ENCODE measurements around the gene COL21A1. TPM values are rescaled to one million over a fixed set of nuclear protein-coding genes. Genes with fewer than 3 reads are reported as not detected.

The COL21A1 gene
- total RNA-seq, 1 donor from 2014 or later = 0.57 TPM

DNA sequence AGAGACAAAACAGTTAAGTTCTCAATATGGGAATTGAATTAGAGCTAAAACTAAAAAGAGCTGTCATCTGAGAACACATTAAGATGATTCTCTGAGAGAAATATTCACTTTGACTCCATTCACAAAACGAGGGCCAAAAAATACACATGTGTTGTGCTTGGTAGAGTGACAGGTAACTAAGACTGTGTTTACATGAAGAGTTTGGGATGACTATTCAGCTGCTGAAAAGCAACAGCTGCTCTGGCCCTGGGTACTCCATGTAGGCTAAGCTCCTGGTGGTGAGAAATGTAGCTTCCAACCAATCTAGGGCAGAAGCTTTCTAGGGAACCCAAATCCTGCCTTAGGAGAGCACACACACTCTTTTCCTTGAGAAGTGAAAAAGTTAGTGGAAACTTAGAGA lies 184.5 kb downstream of the COL21A1 start:
- no peak for DNase-seq (ENCODE audit: low read depth)
- no peaks in the 10 kb centered on the region for H3K36me3 Mint-ChIP-seq (ENCODE audit: low read depth, unreplicated experiment)
- H3K27ac Mint-ChIP-seq (ENCODE audit: unreplicated experiment) = no peak overlapping the region
- Histone ChIP-seq H3K4me1 (ENCODE audit: insufficient read depth, low read length) (no peaks in the 10 kb centered on the region), H3K4me3 (ENCODE audit: insufficient read depth, low read depth, low read length) (no peak overlapping the region), H4K20me1 (ENCODE audit: insufficient read depth, low read length) (no peaks in the 10 kb centered on the region), H3K27me3 (ENCODE audit: insufficient read depth, low read length) (no peaks in the 10 kb centered on the region), H2AFZ (ENCODE audit: low read depth, low read length) (no peak overlapping the region), H3K36me3 (ENCODE audit: insufficient read depth, low read length) (no peaks in the 10 kb centered on the region), H3K27ac (ENCODE audit: low read depth, low read length) (no peak overlapping the region), H3K9ac (ENCODE audit: low read length) (no peak overlapping the region), H3K79me2 (ENCODE audit: insufficient read depth, low read length) (no peaks in the 10 kb centered on the region), H3K9me3 (ENCODE audit: insufficient read depth, low read depth, low read length) (no peaks in the 10 kb centered on the region), H3K4me2 (ENCODE audit: low read length) (no peak overlapping the region)
- no peak for TF ChIP-seq EZH2 (IDR thresholded peaks at IDR 0.05; ENCODE audit: insufficient read depth, low read length)
- TF ChIP-seq, protein P1, sequence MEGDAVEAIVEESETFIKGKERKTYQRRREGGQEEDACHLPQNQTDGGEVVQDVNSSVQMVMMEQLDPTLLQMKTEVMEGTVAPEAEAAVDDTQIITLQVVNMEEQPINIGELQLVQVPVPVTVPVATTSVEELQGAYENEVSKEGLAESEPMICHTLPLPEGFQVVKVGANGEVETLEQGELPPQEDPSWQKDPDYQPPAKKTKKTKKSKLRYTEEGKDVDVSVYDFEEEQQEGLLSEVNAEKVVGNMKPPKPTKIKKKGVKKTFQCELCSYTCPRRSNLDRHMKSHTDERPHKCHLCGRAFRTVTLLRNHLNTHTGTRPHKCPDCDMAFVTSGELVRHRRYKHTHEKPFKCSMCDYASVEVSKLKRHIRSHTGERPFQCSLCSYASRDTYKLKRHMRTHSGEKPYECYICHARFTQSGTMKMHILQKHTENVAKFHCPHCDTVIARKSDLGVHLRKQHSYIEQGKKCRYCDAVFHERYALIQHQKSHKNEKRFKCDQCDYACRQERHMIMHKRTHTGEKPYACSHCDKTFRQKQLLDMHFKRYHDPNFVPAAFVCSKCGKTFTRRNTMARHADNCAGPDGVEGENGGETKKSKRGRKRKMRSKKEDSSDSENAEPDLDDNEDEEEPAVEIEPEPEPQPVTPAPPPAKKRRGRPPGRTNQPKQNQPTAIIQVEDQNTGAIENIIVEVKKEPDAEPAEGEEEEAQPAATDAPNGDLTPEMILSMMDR (IDR thresholded peaks at IDR 0.05; ENCODE audit: insufficient read depth, low read depth, low read length) = no peak
- no peaks in the 10 kb centered on the region for H3K9me3 Mint-ChIP-seq (ENCODE audit: unreplicated experiment)
- H3K4me1 Mint-ChIP-seq (ENCODE audit: low read depth, unreplicated experiment) = no peaks in the 10 kb centered on the region
- no peak for FAIRE-seq
- no peak overlapping the region for H3K4me3 Mint-ChIP-seq (ENCODE audit: unreplicated experiment)
- H3K27me3 Mint-ChIP-seq (ENCODE audit: low read depth, unreplicated experiment) = no peaks in the 10 kb centered on the region

DNA sequence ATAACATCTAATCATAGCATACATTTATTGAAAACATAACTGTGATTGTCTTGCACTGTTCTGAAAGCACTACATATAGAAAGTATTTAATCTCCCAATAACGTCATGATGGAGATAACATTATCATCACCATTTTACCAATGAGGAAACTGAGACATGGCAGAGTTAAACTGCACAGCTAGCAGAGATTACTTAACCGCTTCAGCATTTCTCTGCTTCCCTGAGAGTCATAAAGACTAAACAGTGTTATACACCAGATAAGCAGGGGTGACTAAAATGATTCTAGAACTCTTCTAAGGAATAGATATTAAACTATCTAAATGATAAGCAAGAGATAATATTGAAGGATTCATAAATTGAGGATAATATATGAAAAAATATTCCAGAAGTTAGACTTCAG lies 188.7 kb downstream of the COL21A1 start:
- FAIRE-seq = no peak
- Mint-ChIP-seq H3K9me3 (ENCODE audit: unreplicated experiment) (no peaks in the 10 kb centered on the region), H3K4me3 (ENCODE audit: unreplicated experiment) (no peak overlapping the region)

DNA sequence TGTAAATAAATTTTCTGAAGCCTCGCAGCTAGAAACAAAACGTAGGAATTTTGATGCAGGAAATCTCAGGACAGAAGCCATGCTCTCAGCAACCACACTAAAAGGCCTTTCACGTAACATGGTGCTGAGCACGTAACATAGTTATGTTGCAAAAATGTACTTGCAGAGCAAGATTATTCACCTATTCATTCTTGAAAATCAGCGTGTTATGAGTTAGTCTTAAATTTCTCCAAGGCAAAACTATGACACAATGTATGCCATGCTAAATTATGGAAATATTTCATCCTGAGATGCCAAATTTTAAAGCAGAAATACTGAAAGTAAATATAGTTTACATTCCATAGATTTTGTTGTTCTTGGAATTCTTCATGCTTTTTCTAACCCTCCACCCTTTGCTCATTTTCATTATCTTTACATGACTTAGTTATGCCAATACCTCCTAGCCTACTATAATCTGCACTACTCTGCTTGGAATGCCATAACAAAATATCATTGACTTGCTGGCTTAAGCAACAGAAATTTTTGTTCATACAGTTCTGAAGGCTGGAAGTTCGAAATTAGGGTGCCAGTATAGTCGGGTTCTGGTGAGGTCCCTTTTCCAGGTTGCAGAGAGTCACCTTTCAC lies 192.2 kb downstream of the COL21A1 start:
- Histone ChIP-seq H2AFZ (ENCODE audit: low read depth, low read length) (no peak overlapping the region), H3K4me2 (ENCODE audit: low read length) (peak overlapping the region; percentile 28), H3K36me3 (ENCODE audit: insufficient read depth, low read length) (no peaks in the 10 kb centered on the region)

More for the DNA sequence above, 188.7 kb downstream of the COL21A1 start:
- Histone ChIP-seq H3K79me2 (ENCODE audit: insufficient read depth, low read length) (no peaks in the 10 kb centered on the region), H2AFZ (ENCODE audit: low read depth, low read length) (no peak overlapping the region), H3K27ac (ENCODE audit: low read depth, low read length) (no peak overlapping the region), H3K9ac (ENCODE audit: low read length) (no peak overlapping the region), H3K4me1 (ENCODE audit: insufficient read depth, low read length) (no peaks in the 10 kb centered on the region), H3K4me2 (ENCODE audit: low read length) (no peak overlapping the region), H3K4me3 (ENCODE audit: insufficient read depth, low read depth, low read length) (no peak overlapping the region), H3K9me3 (ENCODE audit: insufficient read depth, low read depth, low read length) (no peaks in the 10 kb centered on the region), H4K20me1 (ENCODE audit: insufficient read depth, low read length) (no peaks in the 10 kb centered on the region), H3K27me3 (ENCODE audit: insufficient read depth, low read length) (no peaks in the 10 kb centered on the region), H3K36me3 (ENCODE audit: insufficient read depth, low read length) (no peaks in the 10 kb centered on the region)
- Mint-ChIP-seq H3K4me1 (ENCODE audit: low read depth, unreplicated experiment) (peaks cover 1% of the 10 kb centered on the region), H3K27me3 (ENCODE audit: low read depth, unreplicated experiment) (no peaks in the 10 kb centered on the region), H3K36me3 (ENCODE audit: low read depth, unreplicated experiment) (no peaks in the 10 kb centered on the region), H3K27ac (ENCODE audit: unreplicated experiment) (no peak overlapping the region)
- TF ChIP-seq, protein P1 (IDR thresholded peaks at IDR 0.05; ENCODE audit: insufficient read depth, low read depth, low read length) = no peak
- TF ChIP-seq EZH2 (IDR thresholded peaks at IDR 0.05; ENCODE audit: insufficient read depth, low read length) = no peak
- no peak for DNase-seq (ENCODE audit: low read depth)

More for the DNA sequence above, 192.2 kb downstream of the COL21A1 start:
- Histone ChIP-seq H3K9me3 (ENCODE audit: insufficient read depth, low read depth, low read length) (no peaks in the 10 kb centered on the region), H4K20me1 (ENCODE audit: insufficient read depth, low read length) (no peaks in the 10 kb centered on the region), H3K4me1 (ENCODE audit: insufficient read depth, low read length) (no peaks in the 10 kb centered on the region), H3K4me3 (ENCODE audit: insufficient read depth, low read depth, low read length) (no peak overlapping the region), H3K27me3 (ENCODE audit: insufficient read depth, low read length) (no peaks in the 10 kb centered on the region), H3K9ac (ENCODE audit: low read length) (no peak overlapping the region), H3K27ac (ENCODE audit: low read depth, low read length) (no peak overlapping the region), H3K79me2 (ENCODE audit: insufficient read depth, low read length) (no peaks in the 10 kb centered on the region)
- Mint-ChIP-seq H3K36me3 (ENCODE audit: low read depth, unreplicated experiment) (no peaks in the 10 kb centered on the region), H3K4me1 (ENCODE audit: low read depth, unreplicated experiment) (peaks cover 8% of the 10 kb centered on the region), H3K27me3 (ENCODE audit: low read depth, unreplicated experiment) (no peaks in the 10 kb centered on the region), H3K4me3 (ENCODE audit: unreplicated experiment) (no peak overlapping the region), H3K9me3 (ENCODE audit: unreplicated experiment) (no peaks in the 10 kb centered on the region), H3K27ac (ENCODE audit: unreplicated experiment) (no peak overlapping the region)
- DNase-seq (ENCODE audit: low read depth) (no peak), FAIRE-seq (peak; percentile 47)
- TF ChIP-seq, protein P1 (IDR thresholded peaks at IDR 0.05; ENCODE audit: insufficient read depth, low read depth, low read length) = no peak
- TF ChIP-seq EZH2 (IDR thresholded peaks at IDR 0.05; ENCODE audit: insufficient read depth, low read length) = no peak
